Measurements from ENCODE around the gene SERPINB4. TPM values are rescaled to one million over a fixed set of nuclear protein-coding genes. Genes with fewer than 3 reads are reported as not detected.

Gene SERPINB4
- polyA plus RNA-seq, 3 donors = not detected

GRCh38 chr18:63637703-63638102 lies 6.4 kb downstream of the SERPINB4 start:
- DNase-seq (ENCODE audit: low read depth in 3 of 3, low spot score in 2 of 3) = no peak

GRCh38 chr18:63627819-63628218 lies 16.2 kb downstream of the SERPINB4 start:
- no peak for DNase-seq (ENCODE audit: low read depth in 3 of 3, low spot score in 2 of 3)

GRCh38 chr18:63626431-63626830 lies 17.6 kb downstream of the SERPINB4 start:
- no peak for DNase-seq (ENCODE audit: low read depth in 3 of 3, low spot score in 2 of 3)

GRCh38 chr18:63624863-63625262 lies 19.2 kb downstream of the SERPINB4 start:
- no peak for DNase-seq (ENCODE audit: low read depth in 3 of 3, low spot score in 2 of 3)

- DNase-seq (ENCODE audit: low read depth in 3 of 3, low spot score in 2 of 3) = no peak
These were observed 24.4 kb downstream of the SERPINB4 start for GRCh38 chr18:63619661-63620060.

- no peak for DNase-seq (ENCODE audit: low read depth in 3 of 3, low spot score in 2 of 3)
These were observed 26.2 kb downstream of the SERPINB4 start for GRCh38 chr18:63617915-63618234.

- no peak for DNase-seq (ENCODE audit: low read depth in 3 of 3, low spot score in 2 of 3)
These were observed 26.8 kb downstream of the SERPINB4 start for GRCh38 chr18:63617049-63617914.

- DNase-seq (ENCODE audit: low read depth in 3 of 3, low spot score in 2 of 3) = no peak
These were observed 30.6 kb downstream of the SERPINB4 start for GRCh38 chr18:63613420-63613819.

GRCh38 chr18:63606526-63606925 lies 37.5 kb downstream of the SERPINB4 start:
- DNase-seq (ENCODE audit: low read depth in 3 of 3, low spot score in 2 of 3) = no peak

GRCh38 chr18:63604791-63605567 lies 39.1 kb downstream of the SERPINB4 start:
- DNase-seq (ENCODE audit: low read depth in 3 of 3, low spot score in 2 of 3) = no peak

GRCh38 chr18:63603772-63604171 lies 40.3 kb downstream of the SERPINB4 start:
- no peak for DNase-seq (ENCODE audit: low read depth in 3 of 3, low spot score in 2 of 3)

GRCh38 chr18:63603355-63603754 lies 40.7 kb downstream of the SERPINB4 start:
- DNase-seq (ENCODE audit: low read depth in 3 of 3, low spot score in 2 of 3) = no peak

GRCh38 chr18:63596964-63597363 lies 47.1 kb downstream of the SERPINB4 start:
- DNase-seq (ENCODE audit: low read depth in 3 of 3, low spot score in 2 of 3) = no peak

GRCh38 chr18:63592471-63592870 lies 51.6 kb downstream of the SERPINB4 start:
- no peak for DNase-seq (ENCODE audit: low read depth in 3 of 3, low spot score in 2 of 3)

- no peak for DNase-seq (ENCODE audit: low read depth in 3 of 3, low spot score in 2 of 3)
These were observed 52.3 kb downstream of the SERPINB4 start for GRCh38 chr18:63591725-63592124.

GRCh38 chr18:63590966-63591695 lies 52.9 kb downstream of the SERPINB4 start:
- DNase-seq (ENCODE audit: low read depth in 3 of 3, low spot score in 2 of 3) = no peak

- DNase-seq (ENCODE audit: low read depth in 3 of 3, low spot score in 2 of 3) = no peak
These were observed 53.7 kb downstream of the SERPINB4 start for GRCh38 chr18:63590373-63590772.

- no peak for DNase-seq (ENCODE audit: low read depth in 3 of 3, low spot score in 2 of 3)
These were observed 55.1 kb downstream of the SERPINB4 start for GRCh38 chr18:63588909-63589308.

Data from right renal cortex interstitium (tissue), 3 donors.